H1 (cell line): ENCODE results near the gene STAP2. TPM values are rescaled to one million over a fixed set of nuclear protein-coding genes. Genes with fewer than 3 reads are reported as not detected.

Source experiments
- BRCA1 ChIP-seq: IDR thresholded peaks from 2 replicates; pipeline ENCODE4 v1.6.1; 2012; ENCODE audit warnings: low read depth, low read length, improper control_type of control experiment
- CBX5 ChIP-seq: fragments of 300-800, 300-1000 bp; sonication (generic); IDR thresholded peaks from 2 replicates; pipeline ENCODE4 v1.7.1; 2016; ENCODE audit warnings: antibody characterized with exemption, low read length, low read depth
- KDM4A ChIP-seq: IDR thresholded peaks from one replicate; pipeline ENCODE4 v1.7.1; 2012; ENCODE audit warnings: low read depth, mild to moderate bottlenecking, moderate library complexity, low read length, inconsistent platforms; ENCODE audit not compliant: severe bottlenecking
- MAFK ChIP-seq: IDR thresholded peaks from 2 replicates; pipeline ENCODE4 v1.6.1; 2012; ENCODE audit warnings: low read depth, mild to moderate bottlenecking, improper control_type of control experiment, low read length
- PHF8 ChIP-seq: fragments of 200-600 bp; sonication (generic); conservative IDR thresholded peaks from 2 replicates; pipeline ENCODE4 v1.7.1; 2012; ENCODE audit warnings: low read depth, mild to moderate bottlenecking, inconsistent platforms, low read length, moderate library complexity
- RBBP5 ChIP-seq: IDR thresholded peaks from 2 replicates; pipeline ENCODE4 v1.7.1; 2012; ENCODE audit warnings: low read depth, mild to moderate bottlenecking, inconsistent platforms, low read length, moderate library complexity, borderline replicate concordance
- TCF12 ChIP-seq: IDR thresholded peaks from 2 replicates; pipeline ENCODE4 v1.6.1; 2011; ENCODE audit warnings: low read depth, mild to moderate bottlenecking, low read length
- polyA plus RNA-seq, 7 experiments: library from polyadenylated mRNA; depleted of rRNA in 3 of 7; stranded (reverse) in 5 of 7; unstranded in 2 of 7; fragments of >200 nt in 5 of 7; fragments of 200-250 nt in 2 of 7; gene quantifications; 1 replicate in 5 of 7; 2 replicates in 1 of 7; 4 replicates in 1 of 7; pipeline versions ENCODE4 v1.2.1 to v1.2.3, GENCODE V29; 2011 to 2013; ENCODE audit warnings: missing spikeins in 2 of 7, mixed read lengths in 2 of 7
- total RNA-seq: library from RNA; stranded (reverse); fragmentation: NEBNext Ultra II Directional; extraction: Animal tissue kit (Norgen Biotek cat#: 25700); gene quantifications from 2 replicates; pipeline ENCODE4 v1.2.1, GENCODE V29; 2021

Gene STAP2
- total and polyA plus RNA-seq, 2 of the 8 experiments (the other 6 are each of a cell fraction or from before 2014, with no cell fraction given): 15.3 to 37.3 TPM

DNA sequence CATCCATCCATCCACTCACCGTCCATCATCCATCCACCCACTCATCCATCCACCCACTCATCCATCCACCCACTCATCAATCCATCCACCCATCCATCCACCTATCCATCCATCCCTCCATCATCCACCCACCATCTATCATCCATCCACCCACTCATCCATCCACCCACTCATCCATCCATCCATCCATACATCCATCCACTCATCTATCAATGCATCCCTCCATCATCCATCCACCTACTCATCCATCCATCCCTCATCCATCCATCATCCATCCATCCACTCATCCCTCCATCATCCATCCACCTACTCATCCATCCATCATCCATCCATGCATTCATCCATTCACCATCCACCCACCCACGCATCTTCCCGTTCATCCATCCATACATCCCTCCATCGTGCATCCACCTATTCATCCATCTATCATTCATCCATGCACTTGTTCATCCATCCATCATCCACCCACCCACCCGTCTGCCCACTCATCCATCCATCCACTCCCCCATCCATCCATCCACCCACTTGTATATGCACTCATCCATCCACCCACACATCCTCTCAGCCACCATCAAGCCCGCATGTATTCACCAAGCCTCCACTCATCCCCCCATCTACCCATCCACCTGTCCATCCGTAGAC is 3.6 kb downstream of the STAP2 start (continued):
- TF ChIP-seq KDM4A (no peak), CBX5 (no peak), BRCA1 (no peak), RBBP5 (no peak), PHF8 (no peak), MAFK (no peak), TCF12 (no peak)
- TF ChIP-seq, all 59 proteins: peak for 0
